Peyer's patch (tissue), 4 donors: ENCODE measurements around the gene WNT3A. TPM values are rescaled to one million over a fixed set of nuclear protein-coding genes. Genes with fewer than 3 reads are reported as not detected.

Experiments used
- DNase-seq, 3 donors: peaks; one replicate each; pipeline ENCODE4 v3.0.0-alpha.2; 2017 to 2019
- H3K27ac ChIP-seq, 4 donors: fragments of 200-600 bp; sonication (generic); one replicate each; pipeline ENCODE4 v1.5.1; 2016 to 2019
- H3K27me3 ChIP-seq, 2 donors: fragments of 200-600 bp; sonication (generic); one replicate each; pipeline ENCODE4 v1.5.1; 2019
- H3K36me3 ChIP-seq, 3 donors: fragments of 200-600 bp; sonication (generic); one replicate each; pipeline ENCODE4 v1.5.1; 2016 to 2019
- H3K4me1 ChIP-seq, 4 donors: fragments of 200-600 bp; sonication (generic); one replicate each; pipeline ENCODE4 v1.5.1; 2016 to 2019
- H3K4me3 ChIP-seq, 4 donors: fragments of 200-600 bp; sonication (generic); 1 replicate in 3 of 4; 2 replicates in 1 of 4; pipeline ENCODE4 v1.5.1; 2016 to 2019; ENCODE audit warnings: mild to moderate bottlenecking in 1 of 4
- H3K9me3 ChIP-seq, 4 donors: fragments of 200-600 bp; sonication (generic); one replicate each; pipeline ENCODE4 v1.5.1; 2016 to 2019; ENCODE audit warnings: mild to moderate bottlenecking in 1 of 4
- POLR2A ChIP-seq, 2 donors: fragments of 450-650 bp; IDR thresholded peaks; one replicate each; pipeline ENCODE4 v1.5.1; 2017; ENCODE audit warnings: antibody characterized with exemption in 2 of 2, mild to moderate bottlenecking in 2 of 2, moderate library complexity in 2 of 2
- total RNA-seq, 4 donors: library from RNA; depleted of rRNA; stranded (reverse); fragments of >200 nt; gene quantifications; one replicate each; pipeline ENCODE4 v1.1.0, GENCODE V29; 2016
- TF ChIP-seq, protein P1 (sequence below), 6 experiments: fragments of 450-650 bp in 4 of 6; fragments of 200-600 bp in 2 of 6; sonication (generic) in 1 of 6; IDR thresholded peaks; one replicate each; pipeline ENCODE4 v1.5.1; 2017 to 2019; ENCODE audit warnings: antibody characterized with exemption in 6 of 6, mild to moderate bottlenecking in 3 of 6, moderate library complexity in 1 of 6

Gene WNT3A
- total RNA-seq, 4 donors from 2014 or later: not detected

GRCh38 chr1:228065543-228066347 is 58.9 kb downstream of the WNT3A start:
- H3K36me3 ChIP-seq: no peaks in the 10 kb centered on the region
- no peaks in the 10 kb centered on the region for H3K27me3 ChIP-seq
- peak in 2 of 3 donors; percentile 12 to 14 for DNase-seq
- H3K27ac ChIP-seq: no peak overlapping the region
- no peaks in the 10 kb centered on the region for H3K9me3 ChIP-seq
- H3K4me1 ChIP-seq: peaks cover 0 to under 1% (median 0%) of the 10 kb centered on the region in 4 donors
- no peak overlapping the region for H3K4me3 ChIP-seq
- TF ChIP-seq, protein P1, sequence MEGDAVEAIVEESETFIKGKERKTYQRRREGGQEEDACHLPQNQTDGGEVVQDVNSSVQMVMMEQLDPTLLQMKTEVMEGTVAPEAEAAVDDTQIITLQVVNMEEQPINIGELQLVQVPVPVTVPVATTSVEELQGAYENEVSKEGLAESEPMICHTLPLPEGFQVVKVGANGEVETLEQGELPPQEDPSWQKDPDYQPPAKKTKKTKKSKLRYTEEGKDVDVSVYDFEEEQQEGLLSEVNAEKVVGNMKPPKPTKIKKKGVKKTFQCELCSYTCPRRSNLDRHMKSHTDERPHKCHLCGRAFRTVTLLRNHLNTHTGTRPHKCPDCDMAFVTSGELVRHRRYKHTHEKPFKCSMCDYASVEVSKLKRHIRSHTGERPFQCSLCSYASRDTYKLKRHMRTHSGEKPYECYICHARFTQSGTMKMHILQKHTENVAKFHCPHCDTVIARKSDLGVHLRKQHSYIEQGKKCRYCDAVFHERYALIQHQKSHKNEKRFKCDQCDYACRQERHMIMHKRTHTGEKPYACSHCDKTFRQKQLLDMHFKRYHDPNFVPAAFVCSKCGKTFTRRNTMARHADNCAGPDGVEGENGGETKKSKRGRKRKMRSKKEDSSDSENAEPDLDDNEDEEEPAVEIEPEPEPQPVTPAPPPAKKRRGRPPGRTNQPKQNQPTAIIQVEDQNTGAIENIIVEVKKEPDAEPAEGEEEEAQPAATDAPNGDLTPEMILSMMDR (IDR thresholded peaks at IDR 0.05): no peak
- no peak for TF ChIP-seq POLR2A (IDR thresholded peaks at IDR 0.05)

GRCh38 chr1:228066416-228066815 is 59.6 kb downstream of the WNT3A start:
- Histone ChIP-seq H3K36me3 (no peaks in the 10 kb centered on the region), H3K27me3 (no peaks in the 10 kb centered on the region), H3K4me3 (no peak overlapping the region), H3K4me1 (no peaks in the 10 kb centered on the region), H3K9me3 (no peaks in the 10 kb centered on the region), H3K27ac (no peak overlapping the region)
- TF ChIP-seq, protein P1 (IDR thresholded peaks at IDR 0.05): no peak
- no peak for TF ChIP-seq POLR2A (IDR thresholded peaks at IDR 0.05)
- peak in 1 of 3 donors; percentile 24 for DNase-seq

DNA sequence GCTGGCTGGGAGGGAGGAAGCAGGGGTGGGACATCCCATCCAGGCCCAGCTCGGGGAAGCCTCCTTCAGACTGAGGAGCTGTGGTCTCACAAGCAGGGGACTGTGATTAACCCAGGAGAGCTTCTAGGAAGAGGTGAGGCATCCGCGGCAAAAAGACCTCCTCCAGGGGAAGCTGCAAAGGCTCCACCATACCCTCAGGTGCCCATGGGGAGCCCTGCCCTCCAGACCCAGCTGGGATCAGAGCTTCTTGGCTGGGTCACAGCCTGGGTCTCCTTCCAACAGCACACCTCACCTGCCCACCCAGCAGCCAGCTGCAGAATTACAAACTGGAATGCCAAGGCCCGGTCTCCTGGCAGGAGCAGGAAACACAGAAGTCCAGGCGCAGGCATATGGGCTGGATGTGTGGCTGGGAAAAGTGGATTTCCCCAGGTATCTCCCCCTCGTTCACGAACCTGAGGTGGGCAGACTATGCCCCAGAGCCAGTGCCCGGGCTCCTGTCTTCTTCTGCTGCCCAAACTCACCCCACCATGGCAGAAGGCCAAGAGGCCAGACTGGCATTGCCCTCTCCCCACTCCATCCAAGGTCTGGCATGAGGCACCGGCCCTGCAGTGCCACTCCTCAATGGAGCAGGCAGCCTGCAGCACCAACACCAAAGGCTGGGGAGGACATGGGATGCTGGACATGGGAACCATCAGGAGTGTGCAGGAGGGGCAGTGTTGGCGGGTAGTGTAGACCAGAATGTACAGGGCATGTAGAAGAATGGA is 60.3 kb downstream of the WNT3A start:
- H3K27me3 ChIP-seq: no peaks in the 10 kb centered on the region
- no peaks in the 10 kb centered on the region for H3K4me1 ChIP-seq
- DNase-seq: peak in 1 of 3 donors; percentile 27
- H3K27ac ChIP-seq: no peak overlapping the region
- TF ChIP-seq POLR2A (IDR thresholded peaks at IDR 0.05): no peak
- TF ChIP-seq, protein P1 (IDR thresholded peaks at IDR 0.05): no peak
- H3K9me3 ChIP-seq: no peaks in the 10 kb centered on the region
- no peaks in the 10 kb centered on the region for H3K36me3 ChIP-seq
- no peak overlapping the region for H3K4me3 ChIP-seq

GRCh38 chr1:228068359-228068758 is 61.6 kb downstream of the WNT3A start:
- no peak overlapping the region for H3K4me3 ChIP-seq
- DNase-seq: no peak
- no peak overlapping the region for H3K27ac ChIP-seq
- H3K9me3 ChIP-seq: no peaks in the 10 kb centered on the region
- no peaks in the 10 kb centered on the region for H3K27me3 ChIP-seq
- no peaks in the 10 kb centered on the region for H3K4me1 ChIP-seq
- TF ChIP-seq POLR2A (IDR thresholded peaks at IDR 0.05): no peak
- TF ChIP-seq, protein P1 (IDR thresholded peaks at IDR 0.05): no peak
- no peaks in the 10 kb centered on the region for H3K36me3 ChIP-seq

DNA sequence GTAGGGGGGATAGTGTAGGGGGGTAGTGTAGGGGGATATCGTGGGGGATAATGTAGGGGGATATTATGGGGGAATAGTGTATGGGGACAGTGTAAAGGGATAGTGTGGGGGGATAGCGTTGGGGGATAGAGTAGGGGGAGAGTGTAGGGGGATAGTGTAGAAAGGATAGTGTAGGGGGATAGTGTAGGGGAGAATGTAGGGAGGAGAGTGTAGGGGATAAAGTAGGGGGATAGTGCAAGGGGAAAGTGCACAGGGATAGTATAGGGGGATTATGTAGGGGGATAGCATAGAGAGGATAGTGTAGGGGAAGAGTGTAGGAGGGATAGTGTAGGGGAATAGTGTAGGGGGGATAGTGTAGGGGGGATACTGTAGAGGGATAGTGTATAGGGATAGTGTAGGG is 63.4 kb downstream of the WNT3A start:
- TF ChIP-seq, protein P1 (IDR thresholded peaks at IDR 0.05): no peak
- no peak for TF ChIP-seq POLR2A (IDR thresholded peaks at IDR 0.05)
- H3K9me3 ChIP-seq: no peaks in the 10 kb centered on the region
- no peaks in the 10 kb centered on the region for H3K27me3 ChIP-seq

More for the DNA sequence above, 63.4 kb downstream of the WNT3A start:
- DNase-seq: no peak
- H3K4me1 ChIP-seq: no peaks in the 10 kb centered on the region
- no peak overlapping the region for H3K27ac ChIP-seq
- no peak overlapping the region for H3K4me3 ChIP-seq
- H3K36me3 ChIP-seq: no peaks in the 10 kb centered on the region
